BJ (cell line): ENCODE data around the gene ARAP1. TPM values are rescaled to one million over a fixed set of nuclear protein-coding genes. Genes with fewer than 3 reads are reported as not detected.

Experiments used
- CTCF ChIA-PET: fragments of 350-600 bp; formaldehyde crosslinking; extraction: SDS; loops from one replicate; lab custom pipeline; 2021; ENCODE audit warnings: antibody characterized with exemption, inconsistent platforms; lab: Yijun Ruan, JAX
- POLR2A ChIA-PET: fragments of 300-600 bp; sonication (Branson Sonifier 250); formaldehyde crosslinking; extraction: SDS; loops from one replicate; lab custom pipeline; 2021; ENCODE audit warnings: antibody characterized with exemption; lab: Charles Lee
- DNase-seq: peaks from one replicate; pipeline ENCODE4 v3.0.0-alpha.2; 2011; ENCODE audit warnings: low read depth
- H3K27me3 ChIP-seq: 2 replicates; pipeline ENCODE4 v1.6.0; 2011; ENCODE audit warnings: low read length; ENCODE audit not compliant: control insufficient read depth, insufficient read depth
- H3K36me3 ChIP-seq: 2 replicates; pipeline ENCODE4 v1.5.1; 2011; ENCODE audit warnings: low read length; ENCODE audit not compliant: control insufficient read depth, insufficient read depth
- H3K4me3 ChIP-seq: 2 replicates; pipeline ENCODE4 v1.5.1; 2011; ENCODE audit warnings: low read depth, mild to moderate bottlenecking, control low read depth, low read length
- CTCF ChIP-seq: IDR thresholded peaks from 2 replicates; pipeline ENCODE4 v1.5.1; 2011; ENCODE audit warnings: low read depth, mild to moderate bottlenecking, control low read depth, inconsistent platforms, low read length, moderate library complexity; ENCODE audit not compliant: insufficient read depth
- polyA plus RNA-seq: library from polyadenylated mRNA; depleted of rRNA; stranded (reverse); fragments of >200 nt; gene quantifications from 2 replicates; pipeline ENCODE4 v1.2.3, GENCODE V29; 2011

Gene ARAP1
- polyA plus RNA-seq, 1 experiment, result 74.5 TPM

- ChIA-PET POLR2A (no interaction called here), CTCF (interaction anchor here (1.0 to 1.9 kb wide), 6 partner anchors 11 to 1039 kb away, joined by 3 to 6 read pairs (median 4); no protein-coding TSS in a partner anchor)
- DNase-seq, result no peak
- Histone ChIP-seq H3K36me3 (no peaks in the 10 kb centered on the region; the same call in 1 of the 2 replicates), H3K27me3 (peaks cover 24% of the 10 kb centered on the region), H3K4me3 (no peak overlapping the region)
- TF ChIP-seq CTCF, result no peak
Observed at GRCh38 chr11:72678524-72678923, 73.7 kb downstream of the ARAP1 start.

- Histone ChIP-seq H3K36me3 (no peaks in the 10 kb centered on the region), H3K4me3 (no peak overlapping the region), H3K27me3 (peaks cover 32% of the 10 kb centered on the region)
- no peak for TF ChIP-seq CTCF
- DNase-seq, result no peak
- CTCF ChIA-PET, result interaction anchor here (1.0 to 2.8 kb wide), 2 partner anchors 8 to 9 kb away, joined by 3 to 23 read pairs; no protein-coding TSS in a partner anchor
- POLR2A ChIA-PET, result no interaction called here
Observed at GRCh38 chr11:72676861-72677341, 75.3 kb downstream of the ARAP1 start.

GRCh38 chr11:72675221-72675620 lies 77.0 kb downstream of the ARAP1 start:
- no peaks in the 10 kb centered on the region for H3K36me3 ChIP-seq
- ChIA-PET CTCF (interaction anchor here (1.8 to 2.8 kb wide), 3 partner anchors 9 to 204 kb away, joined by 5 to 23 read pairs (median 8); no protein-coding TSS in a partner anchor), POLR2A (no interaction called here)
- DNase-seq, result no peak
- no peak overlapping the region for H3K4me3 ChIP-seq
- TF ChIP-seq CTCF, result no peak
- H3K27me3 ChIP-seq, result peaks cover 41% of the 10 kb centered on the region

- Histone ChIP-seq H3K4me3 (no peak within 1 kb of the TSS), H3K36me3 (no peaks in the 10 kb centered on the region), H3K27me3 (peaks cover 47% of the 10 kb centered on the region)
- POLR2A ChIA-PET, result no interaction called here
- CTCF ChIA-PET, result interaction anchor here (0.7 to 2.8 kb wide), 3 partner anchors 10 to 203 kb away, joined by 4 to 23 read pairs (median 8); no protein-coding TSS in a partner anchor
- no peak for DNase-seq
- TF ChIP-seq CTCF, result no peak
Observed at GRCh38 chr11:72673943-72674828, 78.0 kb downstream of the ARAP1 start, which contains the start of gene PDE2A. TSS of gene PDE2A (minus strand) at chr11:72674422. CDS start at chr11:72674207, 215 bp downstream.
